GM19328 (cell line): ENCODE measurements around the gene NUDT19.

Experiments
- ATAC-seq: cut with Tn5 transposase; IDR thresholded peaks from one replicate; pipeline ENCODE4 v1.9.1; 2021; ENCODE audit warnings: mild to moderate bottlenecking, moderate library complexity; ENCODE audit not compliant: unreplicated experiment

Gene NUDT19

GRCh38 chr19:32757189-32757588 is 65.6 kb downstream of the NUDT19 start:
- ATAC-seq: no peak
